OCI-LY1 (cell line): Measurements from ENCODE around the gene FHOD3.

Experiments used
- H2AFZ ChIP-seq: fragments of 200-600 bp; sonication (generic), shearing (Covaris generic); 2 replicates; pipeline ENCODE4 v1.6.0; 2014; ENCODE audit warnings: antibody characterized with exemption, mild to moderate bottlenecking, low read length
- H3F3A ChIP-seq: fragments of 200-600 bp; sonication (generic), shearing (Covaris generic); 2 replicates; pipeline ENCODE4 v1.6.0; 2014; ENCODE audit warnings: mild to moderate bottlenecking, antibody characterized with exemption, low read length, moderate library complexity; ENCODE audit not compliant: insufficient read depth
- H3K27ac ChIP-seq: fragments of 200-600 bp; sonication (generic); 2 replicates; pipeline ENCODE4 v1.5.1; 2014; ENCODE audit warnings: low read length, mixed run types, mild to moderate bottlenecking, low read depth; ENCODE audit not compliant: poor library complexity, severe bottlenecking
- H3K27me3 ChIP-seq: fragments of 200-600 bp; sonication (generic); 2 replicates; pipeline ENCODE4 v1.6.0; 2014; ENCODE audit warnings: antibody characterized with exemption, mild to moderate bottlenecking, low read length, moderate library complexity; ENCODE audit not compliant: insufficient read depth
- H3K36me3 ChIP-seq: fragments of 200-600 bp; sonication (generic); 2 replicates; pipeline ENCODE4 v1.6.1; 2014; ENCODE audit warnings: mild to moderate bottlenecking, antibody characterized with exemption, low read length, moderate library complexity, mixed read lengths; ENCODE audit not compliant: insufficient read depth
- H3K4me1 ChIP-seq: fragments of 200-600 bp; sonication (generic); 2 replicates; pipeline ENCODE4 v1.5.1; 2014; ENCODE audit warnings: mild to moderate bottlenecking, low read length, moderate library complexity; ENCODE audit not compliant: insufficient read depth, severe bottlenecking
- H3K4me2 ChIP-seq: fragments of 200-600 bp; sonication (generic), shearing (Covaris generic); 2 replicates; pipeline ENCODE4 v1.6.1; 2014; ENCODE audit warnings: low read length
- H3K4me3 ChIP-seq: fragments of 200-600 bp; sonication (generic); 2 replicates; pipeline ENCODE4 v1.5.1; 2014; ENCODE audit warnings: low read length, low read depth, mild to moderate bottlenecking, mixed read lengths; ENCODE audit not compliant: poor library complexity, severe bottlenecking
- H3K79me2 ChIP-seq: fragments of 200-600 bp; shearing (Covaris generic); 2 replicates; pipeline ENCODE4 v1.6.1; 2016; ENCODE audit warnings: mixed run types, low read length, mixed read lengths; ENCODE audit not compliant: insufficient read depth
- H3K9ac ChIP-seq: fragments of 200-600 bp; sonication (generic), shearing (Covaris generic); 2 replicates; pipeline ENCODE4 v1.6.1; 2014; ENCODE audit warnings: mild to moderate bottlenecking, low read length, mixed read lengths
- H3K9me2 ChIP-seq: fragments of 200-600 bp; sonication (generic), shearing (Covaris generic); 2 replicates; pipeline ENCODE4 v1.6.1; 2014; ENCODE audit warnings: low read depth, mild to moderate bottlenecking, low read length, mixed read lengths
- H3K9me3 ChIP-seq: fragments of 200-600 bp; shearing (Covaris generic); 2 replicates; pipeline ENCODE4 v1.6.1; 2014; ENCODE audit warnings: low read length, mixed read lengths
- H4K20me1 ChIP-seq: fragments of 200-600 bp; sonication (generic), shearing (Covaris generic); 2 replicates; pipeline ENCODE4 v1.6.0; 2016; ENCODE audit warnings: mild to moderate bottlenecking, low read length; ENCODE audit not compliant: insufficient read depth
- EZH2 ChIP-seq: fragments of 200-600 bp; sonication (generic), shearing (Covaris generic); IDR thresholded peaks from 2 replicates; pipeline ENCODE4 v1.8.0; 2017; ENCODE audit warnings: borderline replicate concordance, mixed run types, mild to moderate bottlenecking, antibody characterized with exemption, low read length, moderate library complexity, mixed read lengths
- TF ChIP-seq, protein P1 (sequence below): fragments of 200-600 bp; sonication (generic), shearing (Covaris generic); IDR thresholded peaks from 2 replicates; pipeline ENCODE4 v1.5.1; 2017; ENCODE audit warnings: mild to moderate bottlenecking, antibody characterized with exemption, low read length, moderate library complexity, mixed read lengths

FHOD3 gene

DNA sequence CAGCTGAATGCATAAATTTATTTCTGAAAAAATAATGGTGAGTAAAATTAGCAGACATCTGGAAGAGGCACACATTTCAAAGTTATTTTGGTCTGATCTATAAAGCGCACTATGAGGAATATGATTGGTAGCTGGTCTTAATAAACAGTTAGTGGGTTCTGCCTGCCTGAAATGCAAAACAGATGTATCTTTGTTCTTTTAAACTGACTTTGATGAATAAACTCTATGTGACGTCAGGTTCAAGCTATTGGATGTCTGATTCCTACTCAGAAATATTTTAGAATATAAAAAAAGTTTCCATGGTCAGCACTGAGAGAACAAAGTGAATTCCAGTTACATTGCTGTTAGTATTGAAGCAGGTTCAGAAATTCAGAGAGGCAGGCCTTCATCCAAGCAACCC, 394.9 kb downstream of the FHOD3 start:
- Histone ChIP-seq H2AFZ (no peak overlapping the region), H3K9ac (no peak overlapping the region), H3K4me2 (no peak overlapping the region), H3K36me3 (no peaks in the 10 kb centered on the region), H3K27me3 (0 out of 2 replicates have a peak, but pooled peaks cover 6% of the 10 kb centered on the region), H3K4me3 (no peak overlapping the region), H4K20me1 (no peaks in the 10 kb centered on the region), H3K9me2 (no peaks in the 10 kb centered on the region), H3K79me2 (no peaks in the 10 kb centered on the region), H3K4me1 (peaks cover 7% of the 10 kb centered on the region), H3K9me3 (no peaks in the 10 kb centered on the region), H3F3A (no peaks in the 10 kb centered on the region), H3K27ac (no peak overlapping the region)
- TF ChIP-seq, protein P1, sequence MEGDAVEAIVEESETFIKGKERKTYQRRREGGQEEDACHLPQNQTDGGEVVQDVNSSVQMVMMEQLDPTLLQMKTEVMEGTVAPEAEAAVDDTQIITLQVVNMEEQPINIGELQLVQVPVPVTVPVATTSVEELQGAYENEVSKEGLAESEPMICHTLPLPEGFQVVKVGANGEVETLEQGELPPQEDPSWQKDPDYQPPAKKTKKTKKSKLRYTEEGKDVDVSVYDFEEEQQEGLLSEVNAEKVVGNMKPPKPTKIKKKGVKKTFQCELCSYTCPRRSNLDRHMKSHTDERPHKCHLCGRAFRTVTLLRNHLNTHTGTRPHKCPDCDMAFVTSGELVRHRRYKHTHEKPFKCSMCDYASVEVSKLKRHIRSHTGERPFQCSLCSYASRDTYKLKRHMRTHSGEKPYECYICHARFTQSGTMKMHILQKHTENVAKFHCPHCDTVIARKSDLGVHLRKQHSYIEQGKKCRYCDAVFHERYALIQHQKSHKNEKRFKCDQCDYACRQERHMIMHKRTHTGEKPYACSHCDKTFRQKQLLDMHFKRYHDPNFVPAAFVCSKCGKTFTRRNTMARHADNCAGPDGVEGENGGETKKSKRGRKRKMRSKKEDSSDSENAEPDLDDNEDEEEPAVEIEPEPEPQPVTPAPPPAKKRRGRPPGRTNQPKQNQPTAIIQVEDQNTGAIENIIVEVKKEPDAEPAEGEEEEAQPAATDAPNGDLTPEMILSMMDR = no peak

DNA sequence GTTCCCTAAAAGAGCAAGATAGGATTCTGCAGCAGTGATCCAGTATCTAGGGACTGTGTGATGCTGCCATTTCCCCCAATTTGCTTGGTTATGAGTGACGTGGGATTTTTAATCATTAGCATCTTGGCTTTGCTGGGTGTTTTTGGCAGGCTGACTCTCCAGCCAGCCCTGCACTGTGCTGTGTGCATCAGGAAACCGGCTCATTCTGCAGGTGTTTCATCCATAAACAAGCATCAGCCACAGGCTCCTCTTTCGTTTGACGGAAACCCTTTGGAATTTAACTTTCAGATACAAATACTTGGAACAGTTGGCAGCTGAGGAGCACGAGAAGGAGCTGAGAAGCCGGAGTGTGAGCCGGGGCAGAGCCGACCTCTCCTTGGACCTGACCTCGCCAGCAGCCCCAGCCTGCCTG, 395.4 kb downstream of the FHOD3 start:
- no peaks in the 10 kb centered on the region for H3K79me2 ChIP-seq
- H3K9me3 ChIP-seq = no peaks in the 10 kb centered on the region
- no peak overlapping the region for H3K4me3 ChIP-seq
- H3K9ac ChIP-seq = no peak overlapping the region
- TF ChIP-seq, protein P1 = no peak
- no peak for TF ChIP-seq EZH2
- H2AFZ ChIP-seq = no peak overlapping the region
- no peaks in the 10 kb centered on the region for H3F3A ChIP-seq
- peaks cover 7% of the 10 kb centered on the region for H3K4me1 ChIP-seq
- H3K27me3 ChIP-seq = 0 out of 2 replicates have a peak, but pooled peaks cover 6% of the 10 kb centered on the region
- H3K36me3 ChIP-seq = no peaks in the 10 kb centered on the region
- no peak overlapping the region for H3K27ac ChIP-seq
- H3K4me2 ChIP-seq = no peak overlapping the region
- no peaks in the 10 kb centered on the region for H3K9me2 ChIP-seq
- H4K20me1 ChIP-seq = no peaks in the 10 kb centered on the region

DNA sequence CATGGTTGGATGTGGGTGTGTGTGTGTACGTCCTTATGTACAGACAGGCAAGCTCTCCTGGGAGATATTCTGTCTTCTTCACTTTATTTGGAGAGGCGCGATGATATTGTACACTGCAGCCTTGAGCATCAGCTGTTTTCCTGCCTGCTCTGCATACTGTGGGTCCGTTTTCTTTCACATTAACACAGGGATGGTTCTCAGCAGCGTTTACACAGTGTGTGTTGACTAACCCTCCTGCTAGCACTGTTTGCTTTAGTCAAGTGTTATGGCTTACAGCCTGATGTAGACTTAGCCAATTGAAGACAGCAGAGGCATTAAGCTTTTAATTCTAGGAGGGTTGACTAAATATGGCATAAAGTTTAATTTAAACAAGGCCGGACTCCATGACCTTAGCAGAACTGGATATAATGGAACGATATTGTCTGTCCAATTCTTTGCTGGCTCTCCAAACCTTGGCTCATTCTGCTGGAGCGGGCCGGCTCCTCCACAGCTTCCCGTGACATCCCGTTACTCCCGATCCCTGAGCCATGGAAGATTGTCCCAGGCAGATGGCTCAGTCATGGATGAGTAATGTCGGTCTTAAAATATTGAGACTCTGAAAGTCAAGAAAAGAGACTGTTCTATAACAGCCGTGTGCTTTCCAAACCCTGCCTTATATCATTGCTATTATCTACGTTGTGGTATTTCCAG, 396.6 kb downstream of the FHOD3 start:
- no peak overlapping the region for H3K27ac ChIP-seq

More for the DNA sequence above, 396.6 kb downstream of the FHOD3 start:
- no peaks in the 10 kb centered on the region for H4K20me1 ChIP-seq
- no peaks in the 10 kb centered on the region for H3F3A ChIP-seq
- no peaks in the 10 kb centered on the region for H3K9me3 ChIP-seq
- no peaks in the 10 kb centered on the region for H3K4me1 ChIP-seq
- H3K27me3 ChIP-seq = 0 out of 2 replicates have a peak, but pooled peaks cover 1% of the 10 kb centered on the region
- no peak overlapping the region for H3K4me2 ChIP-seq
- no peak overlapping the region for H2AFZ ChIP-seq
- H3K9ac ChIP-seq = no peak overlapping the region
- H3K9me2 ChIP-seq = no peaks in the 10 kb centered on the region
- H3K4me3 ChIP-seq = no peak overlapping the region
- no peak for TF ChIP-seq EZH2
- TF ChIP-seq, protein P1 = no peak
- no peaks in the 10 kb centered on the region for H3K36me3 ChIP-seq
- no peaks in the 10 kb centered on the region for H3K79me2 ChIP-seq
